CD14-positive monocyte (primary cell): ENCODE measurements around the gene SLC34A3. TPM values are rescaled to one million over a fixed set of nuclear protein-coding genes. Genes with fewer than 3 reads are reported as not detected.

Experiments
- DNase-seq, 3 donors: peaks; one replicate each; pipeline ENCODE4 v3.0.0-alpha.2; 2011 to 2022
- H2AFZ ChIP-seq: 2 replicates; pipeline ENCODE4 v1.6.0; 2012; ENCODE audit warnings: mild to moderate bottlenecking, low read depth, low read length, inconsistent platforms; ENCODE audit not compliant: insufficient read depth, poor library complexity, severe bottlenecking
- H3K27ac ChIP-seq, 2 donors: 1 replicate in 1 of 2; 2 replicates in 1 of 2; pipeline ENCODE4 v1.5.1; 2012 to 2013; ENCODE audit warnings: low read length in 2 of 2, control low read depth in 1 of 2, inconsistent platforms in 1 of 2, low read depth in 1 of 2, mild to moderate bottlenecking in 1 of 2
- H3K27me3 ChIP-seq, 2 donors: one replicate each; pipeline versions ENCODE4 v1.6.0 to v1.6.1; 2011 to 2013; ENCODE audit warnings: low read length in 2 of 2; ENCODE audit not compliant: control insufficient read depth in 2 of 2, insufficient read depth in 2 of 2
- H3K36me3 ChIP-seq, 2 donors: replicated peaks in 1 of 2; 1 replicate in 1 of 2; 2 replicates in 1 of 2; pipeline versions ENCODE4 v1.5.1 to v1.6.1; 2012 to 2013; ENCODE audit warnings: low read length in 2 of 2, control low read depth in 1 of 2, inconsistent platforms in 1 of 2, mild to moderate bottlenecking in 1 of 2; ENCODE audit not compliant: insufficient read depth in 2 of 2, control insufficient read depth in 1 of 2
- H3K4me1 ChIP-seq, 2 donors: 1 replicate in 1 of 2; 2 replicates in 1 of 2; pipeline versions ENCODE4 v1.5.1 to v1.6.1; 2012 to 2013; ENCODE audit warnings: low read length in 2 of 2, control low read depth in 1 of 2, inconsistent platforms in 1 of 2, mild to moderate bottlenecking in 1 of 2, moderate library complexity in 1 of 2; ENCODE audit not compliant: insufficient read depth in 2 of 2, control insufficient read depth in 1 of 2
- H3K4me2 ChIP-seq: replicated peaks from 2 replicates; pipeline ENCODE3; 2012; ENCODE audit warnings: low read length, moderate library complexity, mild to moderate bottlenecking; ENCODE audit not compliant: poor library complexity, severe bottlenecking; ENCODE audit errors: extremely low read depth
- H3K4me3 ChIP-seq, 3 experiments: fragments of 200-600 bp in 1 of 3; sonication (generic) in 1 of 3; replicated peaks in 1 of 3; 1 replicate in 2 of 3; 2 replicates in 1 of 3; pipeline ENCODE4 v1.5.1; 2011 to 2013; ENCODE audit warnings: low read length in 3 of 3, mild to moderate bottlenecking in 3 of 3, control low read depth in 2 of 3, low read depth in 2 of 3, inconsistent platforms in 1 of 3, moderate library complexity in 1 of 3
- H3K79me2 ChIP-seq: 2 replicates; pipeline ENCODE4 v1.6.0; 2012; ENCODE audit warnings: mild to moderate bottlenecking, control low read depth, inconsistent platforms, low read length, moderate library complexity; ENCODE audit not compliant: insufficient read depth
- H3K9ac ChIP-seq: 2 replicates; pipeline ENCODE4 v1.6.0; 2017; ENCODE audit warnings: low read length, mild to moderate bottlenecking; ENCODE audit not compliant: insufficient read depth, poor library complexity, severe bottlenecking
- H3K9me3 ChIP-seq, 2 donors: replicated peaks in 1 of 2; 1 replicate in 1 of 2; 2 replicates in 1 of 2; pipeline versions ENCODE4 v1.5.1 to v1.6.1; 2012 to 2013; ENCODE audit warnings: low read length in 2 of 2, control low read depth in 1 of 2; ENCODE audit not compliant: control insufficient read depth in 1 of 2, insufficient read depth in 1 of 2
- H4K20me1 ChIP-seq: 2 replicates; pipeline ENCODE4 v1.6.0; 2012; ENCODE audit warnings: mild to moderate bottlenecking, low read length, control low read depth, moderate library complexity; ENCODE audit not compliant: insufficient read depth
- H3K27ac Mint-ChIP-seq, 7 donors: one replicate each; pipeline ENCODE4 v1.8.0; 2020; ENCODE audit warnings: mild to moderate bottlenecking in 7 of 7, mixed read lengths in 7 of 7, moderate library complexity in 6 of 7, inconsistent platforms in 2 of 7
- H3K27me3 Mint-ChIP-seq, 3 donors: one replicate each; pipeline ENCODE4 v1.8.0; 2021 to 2022; ENCODE audit warnings: low read depth in 3 of 3, mild to moderate bottlenecking in 3 of 3, mixed read lengths in 3 of 3, moderate library complexity in 3 of 3, inconsistent platforms in 1 of 3
- H3K36me3 Mint-ChIP-seq, 2 donors: one replicate each; pipeline ENCODE4 v1.8.0; 2020; ENCODE audit warnings: mixed read lengths in 2 of 2, inconsistent platforms in 1 of 2, mild to moderate bottlenecking in 1 of 2
- H3K4me1 Mint-ChIP-seq: one replicate; pipeline ENCODE4 v1.8.0; 2020; ENCODE audit warnings: mild to moderate bottlenecking, mixed read lengths
- H3K4me3 Mint-ChIP-seq, 2 donors: one replicate each; pipeline ENCODE4 v1.8.0; 2020; ENCODE audit warnings: mild to moderate bottlenecking in 2 of 2, mixed read lengths in 2 of 2, moderate library complexity in 1 of 2
- H3K9me3 Mint-ChIP-seq, 7 donors: one replicate each; pipeline ENCODE4 v1.8.0; 2020 to 2022; ENCODE audit warnings: mixed read lengths in 7 of 7, mild to moderate bottlenecking in 6 of 7, moderate library complexity in 6 of 7, inconsistent platforms in 2 of 7
- WGBS: methylation state at CpG from one replicate; pipeline ENCODE4 v1.1.5; 2013; ENCODE audit warnings: missing lambda C conversion rate; ENCODE audit not compliant: insufficient coverage; 5-methylcytosine and 5-hydroxymethylcytosine counted together
- intact Hi-C, 2 donors: fragments of 100-400 bp; cut with micrococcal nuclease; formaldehyde crosslinking; loops; one replicate each; pipeline versions ENCODE4 v1.15.0 to v1.15.1; 2023
- polyA plus RNA-seq, 3 donors: library from polyadenylated mRNA; depleted of rRNA in 1 of 3; unstranded in 2 of 3; stranded (reverse) in 1 of 3; fragments of 300-500 nt in 2 of 3; fragments of >200 nt in 1 of 3; fragmentation: Illumina TruSeq in 2 of 3; gene quantifications; 1 replicate in 2 of 3; 2 replicates in 1 of 3; pipeline ENCODE4 v1.2.3, GENCODE V29; 2012 to 2021
- TF ChIP-seq, protein P1 (sequence below): fragments of 200-600 bp; IDR thresholded peaks from one replicate; pipeline ENCODE4 v1.8.0; 2022; ENCODE audit warnings: antibody characterized with exemption, mild to moderate bottlenecking

SLC34A3 gene
- polyA plus RNA-seq, 3 donors: not detected

GRCh38 chr9:137255448-137256114 lies 24.9 kb downstream of the SLC34A3 start:
- peak overlapping the region; percentile 97 for H2AFZ ChIP-seq

DNA sequence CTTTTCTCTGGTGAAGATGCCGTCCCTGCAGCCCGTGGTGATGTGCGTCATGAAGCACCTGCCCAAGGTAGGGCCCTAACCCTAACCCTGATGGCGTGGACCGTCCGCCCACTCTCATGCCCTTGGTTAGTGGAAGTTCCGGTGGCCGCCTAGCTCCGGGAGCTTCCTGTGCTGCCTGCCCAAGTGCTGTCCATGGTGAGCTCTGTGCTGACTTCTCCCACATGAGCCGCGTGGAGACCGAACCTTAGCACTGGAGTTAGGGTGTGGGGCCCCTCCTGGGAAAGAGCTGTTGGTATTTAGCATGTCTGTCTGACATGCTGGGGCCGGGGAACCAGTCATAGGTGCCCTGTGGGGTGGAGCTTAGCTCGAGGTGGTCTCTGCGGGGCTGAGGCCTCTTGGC lies 25.7 kb downstream of the SLC34A3 start:
- Mint-ChIP-seq H3K9me3 (no peaks in the 10 kb centered on the region), H3K27me3 (peaks cover 0 to 6% (median 6%) of the 10 kb centered on the region in 3 donors), H3K36me3 (peaks cover 15 to 35% of the 10 kb centered on the region in 2 donors), H3K4me1 (peaks cover 18% of the 10 kb centered on the region), H3K4me3 (peak overlapping the region; percentile 87 to 91), H3K27ac (peak overlapping the region in 3 of 7 donors; percentile 13 to 37 (median 28))
- WGBS: 95% methylated on average over 13 of the region's 15 CpGs
- no peaks in the 10 kb centered on the region for H3K9me3 ChIP-seq
- H3K27ac ChIP-seq: no peak overlapping the region
- intact Hi-C loops: no loop called here
- H3K36me3 ChIP-seq: peaks cover 12 to 21% of the 10 kb centered on the region in 2 donors
- TF ChIP-seq, protein P1, sequence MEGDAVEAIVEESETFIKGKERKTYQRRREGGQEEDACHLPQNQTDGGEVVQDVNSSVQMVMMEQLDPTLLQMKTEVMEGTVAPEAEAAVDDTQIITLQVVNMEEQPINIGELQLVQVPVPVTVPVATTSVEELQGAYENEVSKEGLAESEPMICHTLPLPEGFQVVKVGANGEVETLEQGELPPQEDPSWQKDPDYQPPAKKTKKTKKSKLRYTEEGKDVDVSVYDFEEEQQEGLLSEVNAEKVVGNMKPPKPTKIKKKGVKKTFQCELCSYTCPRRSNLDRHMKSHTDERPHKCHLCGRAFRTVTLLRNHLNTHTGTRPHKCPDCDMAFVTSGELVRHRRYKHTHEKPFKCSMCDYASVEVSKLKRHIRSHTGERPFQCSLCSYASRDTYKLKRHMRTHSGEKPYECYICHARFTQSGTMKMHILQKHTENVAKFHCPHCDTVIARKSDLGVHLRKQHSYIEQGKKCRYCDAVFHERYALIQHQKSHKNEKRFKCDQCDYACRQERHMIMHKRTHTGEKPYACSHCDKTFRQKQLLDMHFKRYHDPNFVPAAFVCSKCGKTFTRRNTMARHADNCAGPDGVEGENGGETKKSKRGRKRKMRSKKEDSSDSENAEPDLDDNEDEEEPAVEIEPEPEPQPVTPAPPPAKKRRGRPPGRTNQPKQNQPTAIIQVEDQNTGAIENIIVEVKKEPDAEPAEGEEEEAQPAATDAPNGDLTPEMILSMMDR: no peak
- peaks cover 19% of the 10 kb centered on the region for H3K79me2 ChIP-seq
- no peak overlapping the region for H2AFZ ChIP-seq
- peaks cover 19 to 27% of the 10 kb centered on the region in 2 donors for H3K4me1 ChIP-seq
- peak overlapping the region in 1 of 3 experiments; percentile 94 for H3K4me3 ChIP-seq
- H3K9ac ChIP-seq: peak overlapping the region; percentile 76
- no peak for DNase-seq
- H4K20me1 ChIP-seq: peaks cover 25% of the 10 kb centered on the region
- no peaks in the 10 kb centered on the region for H3K27me3 ChIP-seq
- peak overlapping the region; percentile 98 for H3K4me2 ChIP-seq

More at GRCh38 chr9:137255448-137256114, 24.9 kb downstream of the SLC34A3 start:
- H3K27me3 Mint-ChIP-seq: peaks cover 0 to 6% (median 6%) of the 10 kb centered on the region in 3 donors
- DNase-seq: no peak
- H3K4me3 ChIP-seq: peak overlapping the region; percentile 52 to 94 (median 80)
- H3K79me2 ChIP-seq: peaks cover 19% of the 10 kb centered on the region
- H3K9me3 Mint-ChIP-seq: no peaks in the 10 kb centered on the region
- peaks cover 18% of the 10 kb centered on the region for H3K4me1 Mint-ChIP-seq
- peaks cover 12 to 21% of the 10 kb centered on the region in 2 donors for H3K36me3 ChIP-seq
- H3K4me1 ChIP-seq: peaks cover 19 to 27% of the 10 kb centered on the region in 2 donors
- peak overlapping the region in 1 of 2 donors; percentile 75 for H3K27ac ChIP-seq
- WGBS: 2% methylated on average over 45 of the region's 51 CpGs
- intact Hi-C loops: loop anchor here (1.0 to 2.0 kb wide), 2 partner anchors 14 to 15 kb away; partner anchors contain the start of gene TUBB4B (in 2 of the 2)
- TF ChIP-seq, protein P1: no peak
- H3K27me3 ChIP-seq: no peaks in the 10 kb centered on the region
- peak overlapping the region; percentile 98 for H3K4me2 ChIP-seq
- H3K4me3 Mint-ChIP-seq: peak overlapping the region; percentile 87 to 91
- peak overlapping the region in 4 of 7 donors; percentile 46 to 91 (median 76) for H3K27ac Mint-ChIP-seq
- no peaks in the 10 kb centered on the region for H3K9me3 ChIP-seq
- H3K36me3 Mint-ChIP-seq: peaks cover 15 to 34% of the 10 kb centered on the region in 2 donors
- peaks cover 25% of the 10 kb centered on the region for H4K20me1 ChIP-seq
- peak overlapping the region; percentile 76 for H3K9ac ChIP-seq
